ENCODE measurements around the gene CREB5. TPM values are rescaled to one million over a fixed set of nuclear protein-coding genes. Genes with fewer than 3 reads are reported as not detected.

CREB5 gene
- total and polyA plus RNA-seq, 2 of the 8 experiments (the other 6 are each of a cell fraction or from before 2014, with no cell fraction given), result 2.4 to 2.7 TPM

DNA sequence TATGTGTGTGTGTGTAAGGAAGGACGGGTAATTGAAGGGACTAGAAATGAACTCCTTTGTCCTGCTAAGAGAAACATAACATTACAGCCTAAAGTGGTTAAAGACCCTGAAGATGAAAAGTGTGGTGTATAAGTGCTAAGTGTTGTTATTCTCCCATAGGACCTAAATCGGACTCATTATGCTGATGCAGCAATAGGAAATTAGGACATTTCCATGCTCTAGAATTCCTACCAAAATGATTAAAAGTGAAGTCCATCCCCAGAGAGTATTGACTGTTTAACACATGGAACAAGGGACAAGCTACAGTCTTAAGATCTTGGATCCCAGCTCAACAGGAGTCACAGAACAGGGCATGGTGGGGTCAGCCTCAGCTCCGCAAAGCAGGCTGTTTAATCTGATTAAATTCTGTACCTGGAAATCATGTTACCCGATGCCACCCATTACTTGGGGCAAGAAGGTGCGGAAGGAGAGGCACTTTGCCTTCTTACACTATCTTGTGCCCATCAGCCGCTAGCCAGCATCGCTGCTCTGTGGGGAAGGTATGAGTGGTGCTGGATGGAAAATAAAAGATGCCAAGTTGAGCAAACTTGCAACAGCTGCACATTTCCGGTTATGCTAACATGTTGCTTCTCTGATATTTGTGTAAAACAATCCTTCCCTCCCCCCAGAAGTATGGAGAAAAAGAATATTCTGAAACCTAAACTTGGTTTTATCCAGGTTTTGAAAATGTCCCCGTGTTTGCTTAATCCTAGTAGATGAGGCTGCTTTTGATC, 100.5 kb downstream of the CREB5 start:
- no peak overlapping the region for H2BK120ac ChIP-seq (replicated peaks; ENCODE audit: low read depth, low read length)
- H2AFZ ChIP-seq (ENCODE audit: low read length), result no peak overlapping the region
- H2BK12ac ChIP-seq (ENCODE audit: low read depth, low read length), result no peak overlapping the region
- no peak overlapping the region for H3K9ac ChIP-seq (replicated peaks in 1 of 4; ENCODE audit: extremely low read depth in 1 of 4, low read depth in 3 of 4, low read length in 3 of 4)
- DNase-seq (ENCODE audit: low read depth in 1 of 2, low spot score in 2 of 2) (no peak), FAIRE-seq (no peak)
- no peak overlapping the region for H3K23ac ChIP-seq (ENCODE audit: insufficient read length)
- H4K8ac ChIP-seq (ENCODE audit: extremely low read depth, insufficient read depth, low read length), result no peak overlapping the region
- H4K5ac ChIP-seq (ENCODE audit: insufficient read length, low read depth, low read length), result no peak overlapping the region
- H3K36me3 ChIP-seq (ENCODE audit: control insufficient read depth in 2 of 4, insufficient read depth in 4 of 4, low read length in 3 of 4), result no peaks in the 10 kb centered on the region
- H3K4me3 ChIP-seq (ENCODE audit: extremely low read depth in 1 of 4, insufficient read depth in 2 of 4, low read depth in 3 of 4, low read length in 4 of 4), result no peak overlapping the region
- no peaks in the 10 kb centered on the region for H3K9me3 ChIP-seq (ENCODE audit: insufficient read depth in 2 of 2, low read depth in 1 of 2, low read length in 1 of 2)
- H3K4me2 ChIP-seq (ENCODE audit: insufficient read depth in 1 of 2, low read depth in 2 of 2, low read length in 2 of 2), result no peak overlapping the region
- H3K4ac ChIP-seq (replicated peaks; ENCODE audit: insufficient read length, low read depth, low read length), result no peak overlapping the region
- ChIA-PET CTCF (ENCODE audit: partially characterized antibody) (interaction anchor here (0.6 kb wide), 1 partner anchor 79 kb away, joined by 3 read pairs; no protein-coding TSS in a partner anchor), POLR2A (ENCODE audit: partially characterized antibody) (no interaction called here)
- H3K27me3 ChIP-seq (replicated peaks in 1 of 4; ENCODE audit: control insufficient read depth in 3 of 4, extremely low read depth in 1 of 4, insufficient read depth in 3 of 4, low read length in 3 of 4), result no peaks in the 10 kb centered on the region
- no peak overlapping the region for H3K27ac ChIP-seq (ENCODE audit: low read depth, low read length)
- H2AK5ac ChIP-seq (ENCODE audit: low read depth, low read length), result no peak overlapping the region
- no peak overlapping the region for H4K91ac ChIP-seq (replicated peaks; ENCODE audit: insufficient read length, low read length)
- H3K23me2 ChIP-seq (ENCODE audit: low read depth, low read length), result no peaks in the 10 kb centered on the region
- H3K4me1 ChIP-seq (replicated peaks in 1 of 4; ENCODE audit: control insufficient read depth in 3 of 4, insufficient read depth in 4 of 4, low read length in 3 of 4), result peaks cover 2 to 13% (median 9%) of the 10 kb centered on the region in 4 experiments; a peak in 6 of 7 replicates
- no peaks in the 10 kb centered on the region for H3K79me2 ChIP-seq (ENCODE audit: control insufficient read depth in 1 of 2, insufficient read depth in 2 of 2, low read length in 2 of 2)
- no peak overlapping the region for H3K18ac ChIP-seq (ENCODE audit: extremely low read depth, low read length)
- no peaks in the 10 kb centered on the region for H4K20me1 ChIP-seq (replicated peaks in 1 of 2; ENCODE audit: control insufficient read depth in 1 of 2, insufficient read depth in 2 of 2, low read length in 2 of 2)
- H2BK5ac ChIP-seq (ENCODE audit: low read depth, low read length), result no peak overlapping the region
- TF ChIP-seq SAP30 (IDR thresholded peaks at IDR 0.05; ENCODE audit: insufficient read depth, insufficient replicate concordance, low read length), result no peak
- no peak for TF ChIP-seq JUND (IDR thresholded peaks at IDR 0.05; ENCODE audit: low read length)
- no peak for TF ChIP-seq YY1 (IDR thresholded peaks at IDR 0.05; ENCODE audit: low read depth, low read length)
- TF ChIP-seq SP1 (IDR thresholded peaks at IDR 0.05; ENCODE audit: low read depth, low read length), result no peak
- TF ChIP-seq, protein P1, sequence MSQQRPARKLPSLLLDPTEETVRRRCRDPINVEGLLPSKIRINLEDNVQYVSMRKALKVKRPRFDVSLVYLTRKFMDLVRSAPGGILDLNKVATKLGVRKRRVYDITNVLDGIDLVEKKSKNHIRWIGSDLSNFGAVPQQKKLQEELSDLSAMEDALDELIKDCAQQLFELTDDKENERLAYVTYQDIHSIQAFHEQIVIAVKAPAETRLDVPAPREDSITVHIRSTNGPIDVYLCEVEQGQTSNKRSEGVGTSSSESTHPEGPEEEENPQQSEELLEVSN (IDR thresholded peaks at IDR 0.05), result no peak
- H2BK20ac ChIP-seq (ENCODE audit: low read length), result no peak overlapping the region
- H2BK15ac ChIP-seq (ENCODE audit: low read length), result no peak overlapping the region
- H3K56ac ChIP-seq (replicated peaks; ENCODE audit: insufficient read length, low read depth, low read length), result no peak overlapping the region
- no peak overlapping the region for H3K14ac ChIP-seq (ENCODE audit: insufficient read length)
- H3K79me1 ChIP-seq (ENCODE audit: low read depth, low read length), result no peaks in the 10 kb centered on the region
- WGBS, 2 experiments (ENCODE audit: extremely low coverage in 1 of 2, insufficient coverage in 1 of 2, insufficient read length in 1 of 2, insufficient replicate concordance in 2 of 2, low coverage in 1 of 2, low lambda C conversion rate in 2 of 2, missing lambda C conversion rate in 1 of 2), result 90% methylated on average over 9 of the region's 9 CpGs; no CpG with 5 or more reads in 1 of the 2 experiments
